Right hindlimb (tissue), 1 donor: ENCODE data around the gene PSMB3.

Experiments used
- DNase-seq: peaks from one replicate; pipeline ENCODE4 v3.0.0-alpha.2; 2018

Gene PSMB3

GRCh38 chr17:38797158-38797490 is 44.6 kb downstream of the PSMB3 start:
- no peak for DNase-seq

- DNase-seq = no peak
Observed at GRCh38 chr17:38797828-38798227, 45.3 kb downstream of the PSMB3 start.

GRCh38 chr17:38798614-38799500 is 46.3 kb downstream of the PSMB3 start:
- DNase-seq = peak; percentile 65

GRCh38 chr17:38799501-38800236 is 47.1 kb downstream of the PSMB3 start, which contains the start of gene PIP4K2B:
PIP4K2B (minus strand) TSS chr17:38799556; CDS start chr17:38799424, 132 bp downstream.
- DNase-seq = peak; percentile 97

- DNase-seq = no peak
Observed at GRCh38 chr17:38800237-38800760, 47.8 kb downstream of the PSMB3 start.

GRCh38 chr17:38809828-38810227 is 57.3 kb downstream of the PSMB3 start:
- no peak for DNase-seq
